Measurements from ENCODE around the gene NAV2. TPM values are rescaled to one million over a fixed set of nuclear protein-coding genes. Genes with fewer than 3 reads are reported as not detected.

Gene NAV2
- polyA plus RNA-seq, 1 experiment: 5.1 TPM

DNA sequence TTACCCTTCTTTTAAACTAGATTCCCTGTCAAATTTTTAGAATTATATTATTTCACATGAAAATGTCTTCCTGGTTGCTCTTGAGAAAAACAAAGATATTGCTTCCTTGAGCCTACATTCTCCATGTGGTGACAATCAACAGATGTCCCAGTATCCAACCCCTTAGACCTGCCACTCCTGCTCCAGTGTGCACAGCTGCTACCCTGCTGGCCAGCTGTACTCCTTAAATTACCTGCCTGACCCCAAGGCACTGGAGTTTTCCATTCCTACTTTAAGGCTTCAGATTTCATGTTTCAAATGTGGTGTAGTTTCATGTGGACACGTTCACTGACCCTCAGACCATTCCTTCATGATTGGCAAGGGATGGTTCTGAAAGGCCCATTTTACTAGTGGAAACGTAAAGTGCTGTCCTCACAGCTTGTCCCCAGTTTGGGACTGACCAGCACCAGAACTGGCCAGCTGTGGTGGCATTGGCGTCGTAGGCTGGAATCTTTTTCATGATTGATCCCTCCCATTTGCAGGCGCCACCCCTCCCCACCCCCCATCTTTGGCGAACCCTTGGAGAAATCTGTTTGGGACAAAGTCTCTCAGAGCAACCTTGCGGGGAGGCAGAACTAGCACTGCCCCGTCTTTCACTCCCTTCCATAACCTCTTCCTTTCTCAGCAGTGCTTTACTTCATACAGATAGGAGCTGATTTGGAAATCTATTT, 324.1 kb downstream of the NAV2 start:
- TF ChIP-seq, protein P1, sequence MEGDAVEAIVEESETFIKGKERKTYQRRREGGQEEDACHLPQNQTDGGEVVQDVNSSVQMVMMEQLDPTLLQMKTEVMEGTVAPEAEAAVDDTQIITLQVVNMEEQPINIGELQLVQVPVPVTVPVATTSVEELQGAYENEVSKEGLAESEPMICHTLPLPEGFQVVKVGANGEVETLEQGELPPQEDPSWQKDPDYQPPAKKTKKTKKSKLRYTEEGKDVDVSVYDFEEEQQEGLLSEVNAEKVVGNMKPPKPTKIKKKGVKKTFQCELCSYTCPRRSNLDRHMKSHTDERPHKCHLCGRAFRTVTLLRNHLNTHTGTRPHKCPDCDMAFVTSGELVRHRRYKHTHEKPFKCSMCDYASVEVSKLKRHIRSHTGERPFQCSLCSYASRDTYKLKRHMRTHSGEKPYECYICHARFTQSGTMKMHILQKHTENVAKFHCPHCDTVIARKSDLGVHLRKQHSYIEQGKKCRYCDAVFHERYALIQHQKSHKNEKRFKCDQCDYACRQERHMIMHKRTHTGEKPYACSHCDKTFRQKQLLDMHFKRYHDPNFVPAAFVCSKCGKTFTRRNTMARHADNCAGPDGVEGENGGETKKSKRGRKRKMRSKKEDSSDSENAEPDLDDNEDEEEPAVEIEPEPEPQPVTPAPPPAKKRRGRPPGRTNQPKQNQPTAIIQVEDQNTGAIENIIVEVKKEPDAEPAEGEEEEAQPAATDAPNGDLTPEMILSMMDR (IDR thresholded peaks at IDR 0.05; ENCODE audit: low read depth, low read length): no peak
- DNase-seq (ENCODE audit: low read depth, low spot score): no peak
- POLR2A ChIA-PET: no interaction called here
- Histone ChIP-seq H3K27me3 (ENCODE audit: control insufficient read depth, insufficient read depth, low read length) (no peaks in the 10 kb centered on the region), H3K4me3 (ENCODE audit: low read depth, low read length) (no peak overlapping the region), H3K27ac (ENCODE audit: low read depth, low read length) (no peak overlapping the region), H3K9me3 (ENCODE audit: control insufficient read depth, insufficient read depth, low read length) (no peaks in the 10 kb centered on the region; the same call in 1 of the 2 replicates)
- CTCF ChIA-PET: interaction anchor here (0.6 kb wide), 1 partner anchor 479 kb away, joined by 5 read pairs; no protein-coding TSS in a partner anchor

GRCh38 chr11:20037396-20038153, 324.9 kb downstream of the NAV2 start:
- TF ChIP-seq, protein P1 (IDR thresholded peaks at IDR 0.05; ENCODE audit: low read depth, low read length): no peak
- POLR2A ChIA-PET: no interaction called here
- H3K4me3 ChIP-seq (ENCODE audit: low read depth, low read length): no peak overlapping the region
- no peak overlapping the region for H3K27ac ChIP-seq (ENCODE audit: low read depth, low read length)
- H3K9me3 ChIP-seq (ENCODE audit: control insufficient read depth, insufficient read depth, low read length): no peaks in the 10 kb centered on the region; the same call in 1 of the 2 replicates
- no peaks in the 10 kb centered on the region for H3K27me3 ChIP-seq (ENCODE audit: control insufficient read depth, insufficient read depth, low read length)
- no peak for DNase-seq (ENCODE audit: low read depth, low spot score)
- CTCF ChIA-PET: interaction anchor here (0.6 kb wide), 1 partner anchor 480 kb away, joined by 5 read pairs; no protein-coding TSS in a partner anchor

- CTCF ChIA-PET: no interaction called here
Observed at GRCh38 chr11:20038412-20038811, 325.8 kb downstream of the NAV2 start.

DNA sequence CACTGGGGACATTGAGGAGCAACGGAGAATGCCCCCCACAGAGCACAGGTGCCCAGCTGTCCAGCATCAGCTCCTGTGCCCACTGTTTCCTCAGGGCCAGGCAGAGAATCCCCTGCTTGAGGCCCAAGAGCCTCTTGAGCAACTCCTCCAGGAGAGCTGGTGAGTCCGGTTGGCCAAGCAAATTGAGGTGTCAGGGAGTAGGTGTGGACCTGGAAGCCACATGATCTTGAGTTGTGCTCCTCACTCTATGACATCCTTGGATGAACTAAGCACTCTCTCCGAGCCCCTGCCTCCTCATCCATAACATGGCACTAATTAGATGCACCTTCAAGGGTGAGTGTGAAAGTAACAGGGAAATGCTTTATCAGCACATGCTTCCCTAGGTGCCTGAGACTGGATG, 326.3 kb downstream of the NAV2 start:
- no peak overlapping the region for H3K27ac ChIP-seq (ENCODE audit: low read depth, low read length)
- TF ChIP-seq, protein P1 (IDR thresholded peaks at IDR 0.05; ENCODE audit: low read depth, low read length): no peak
- no peak for DNase-seq (ENCODE audit: low read depth, low spot score)
- no peaks in the 10 kb centered on the region; the same call in 1 of the 2 replicates for H3K9me3 ChIP-seq (ENCODE audit: control insufficient read depth, insufficient read depth, low read length)
- POLR2A ChIA-PET: no interaction called here
- H3K4me3 ChIP-seq (ENCODE audit: low read depth, low read length): no peak overlapping the region
- CTCF ChIA-PET: no interaction called here
- H3K27me3 ChIP-seq (ENCODE audit: control insufficient read depth, insufficient read depth, low read length): no peaks in the 10 kb centered on the region

More at GRCh38 chr11:20038412-20038811, 325.8 kb downstream of the NAV2 start:
- no peak overlapping the region for H3K4me3 ChIP-seq (ENCODE audit: low read depth, low read length)
- no peak for DNase-seq (ENCODE audit: low read depth, low spot score)
- POLR2A ChIA-PET: no interaction called here
- no peaks in the 10 kb centered on the region for H3K27me3 ChIP-seq (ENCODE audit: control insufficient read depth, insufficient read depth, low read length)
- H3K9me3 ChIP-seq (ENCODE audit: control insufficient read depth, insufficient read depth, low read length): no peaks in the 10 kb centered on the region; the same call in 1 of the 2 replicates
- TF ChIP-seq, protein P1 (IDR thresholded peaks at IDR 0.05; ENCODE audit: low read depth, low read length): no peak
- H3K27ac ChIP-seq (ENCODE audit: low read depth, low read length): no peak overlapping the region

DNA sequence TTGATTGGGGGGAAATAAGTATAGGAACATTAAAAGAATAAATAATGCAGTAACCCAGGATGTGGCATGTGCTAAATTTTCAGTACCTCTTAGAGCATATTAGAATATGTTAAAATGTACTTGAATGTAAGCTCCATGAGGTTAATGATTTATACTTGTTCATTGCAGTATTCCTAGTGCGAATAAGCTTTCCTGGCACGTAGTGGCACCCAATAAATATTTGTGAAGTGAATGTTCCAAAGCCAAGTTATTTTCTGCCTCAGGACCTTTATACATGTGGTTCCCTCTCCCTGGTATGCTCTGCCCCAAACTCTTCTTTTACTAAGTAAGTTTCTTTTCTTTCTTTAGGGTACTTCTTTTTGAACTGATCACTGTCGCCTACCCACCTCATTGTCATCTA, 328.9 kb downstream of the NAV2 start:
- ChIA-PET POLR2A (no interaction called here), CTCF (interaction anchor here (0.6 to 1.0 kb wide), 2 partner anchors 86 to 761 kb away, joined by 4 read pairs; no protein-coding TSS in a partner anchor)
- no peak for DNase-seq (ENCODE audit: low read depth, low spot score)
- TF ChIP-seq, protein P1 (IDR thresholded peaks at IDR 0.05; ENCODE audit: low read depth, low read length): no peak
- Histone ChIP-seq H3K27ac (ENCODE audit: low read depth, low read length) (no peak overlapping the region), H3K9me3 (ENCODE audit: control insufficient read depth, insufficient read depth, low read length) (no peaks in the 10 kb centered on the region), H3K27me3 (ENCODE audit: control insufficient read depth, insufficient read depth, low read length) (no peaks in the 10 kb centered on the region), H3K4me3 (ENCODE audit: low read depth, low read length) (no peak overlapping the region)
